GM21619 (cell line): Measurements from ENCODE around the gene ALPI.
"Not testable (repeated sequence)": the region's sequence is repeated elsewhere in the genome, so short reads cannot be mapped to it uniquely, and the experiment has no call there.

Source experiments
- ATAC-seq: cut with Tn5 transposase; IDR thresholded peaks from one replicate; pipeline ENCODE4 v1.9.1; 2021; ENCODE audit not compliant: unreplicated experiment

Gene ALPI

GRCh38 chr2:232420463-232421188 is 35.3 kb upstream of the ALPI start:
- no peak for ATAC-seq

- no peak for ATAC-seq
Measured at GRCh38 chr2:232421189-232421785, 34.7 kb upstream of the ALPI start.

DNA sequence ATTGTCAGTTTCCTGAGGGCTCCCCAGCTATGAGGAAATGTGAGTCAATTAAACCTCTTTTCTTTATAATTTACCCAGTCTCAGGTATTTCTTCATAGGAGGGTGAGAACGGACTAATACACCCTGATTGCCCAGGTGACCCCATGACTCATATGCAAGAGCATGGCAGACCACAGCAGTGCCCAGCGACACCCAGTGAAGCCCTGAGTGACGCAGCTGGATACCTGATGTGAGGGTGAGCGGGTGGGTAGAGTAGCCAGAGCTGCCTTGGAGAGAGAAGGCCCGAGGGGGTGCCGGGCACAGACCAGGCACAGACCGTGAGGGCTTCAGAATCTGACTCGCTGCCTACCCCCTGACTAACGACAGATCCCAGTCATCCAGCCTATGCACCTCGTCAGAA is 33.9 kb upstream of the ALPI start:
- no peak for ATAC-seq

GRCh38 chr2:232422996-232423395 is 33.0 kb upstream of the ALPI start:
- ATAC-seq = not testable (repeated sequence)

DNA sequence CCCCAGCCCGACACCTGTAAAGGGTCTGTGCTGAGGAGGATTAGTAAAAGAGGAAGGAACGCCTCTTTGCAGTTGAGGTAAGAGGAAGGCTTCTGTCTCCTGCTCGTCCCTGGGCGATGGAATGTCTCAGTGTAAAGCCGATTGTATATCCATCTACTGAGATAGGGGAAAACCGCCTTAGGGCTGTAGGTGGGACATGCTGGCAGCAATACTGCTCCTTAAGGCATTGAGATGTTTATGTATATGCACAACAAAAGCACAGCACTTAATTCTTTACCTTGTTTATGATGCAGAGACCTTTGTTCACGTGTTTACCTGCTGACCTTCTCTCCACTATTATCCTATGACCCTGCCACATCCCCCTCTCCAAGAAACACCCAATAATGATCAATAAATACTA is 32.5 kb upstream of the ALPI start:
- ATAC-seq = not testable (repeated sequence)

- no peak for ATAC-seq
Measured at GRCh38 chr2:232431705-232432590, 24.0 kb upstream of the ALPI start.

- ATAC-seq = no peak
Measured at GRCh38 chr2:232432598-232433184, 23.3 kb upstream of the ALPI start.

DNA sequence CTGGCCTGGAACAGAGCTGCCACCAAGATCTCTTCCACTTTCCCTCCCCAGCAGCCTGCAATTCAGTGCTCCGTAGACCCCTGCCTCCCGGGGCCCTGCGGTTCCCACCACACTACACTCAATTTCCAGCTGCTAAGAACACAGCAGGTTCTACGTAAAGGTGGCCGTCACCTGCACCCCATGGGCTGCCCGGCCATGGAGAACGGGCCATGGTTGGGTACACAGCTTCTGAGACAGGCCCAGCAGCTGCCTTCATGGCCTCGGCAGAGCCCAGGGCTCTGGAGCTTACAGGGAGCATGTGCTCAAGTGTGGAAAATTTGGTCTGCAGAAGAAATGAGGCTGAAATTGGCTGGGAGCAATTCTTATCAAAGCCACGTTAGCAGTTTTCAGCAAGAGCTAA is 22.3 kb upstream of the ALPI start:
- ATAC-seq = not testable (repeated sequence)

DNA sequence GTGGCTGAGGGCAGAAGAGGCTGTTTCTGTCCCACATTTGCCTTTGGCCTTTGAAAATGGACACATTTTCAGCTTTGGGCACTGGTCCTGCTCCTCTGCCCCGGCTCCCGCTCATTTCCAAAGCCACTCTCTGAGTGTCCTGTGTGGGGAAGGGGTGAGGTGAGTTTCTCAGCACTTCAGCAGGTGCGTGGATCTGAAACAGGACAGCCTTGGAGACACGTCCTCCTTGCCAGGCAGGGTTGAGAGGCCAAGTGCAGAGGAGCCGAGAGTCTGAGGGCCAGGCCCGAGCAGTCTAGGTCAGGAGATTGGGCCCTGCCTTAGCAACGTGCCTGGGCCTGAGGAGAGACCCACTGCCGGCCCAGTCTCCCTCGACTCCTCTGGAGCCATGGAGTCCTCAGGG is 21.9 kb upstream of the ALPI start:
- no peak for ATAC-seq

- ATAC-seq = no peak
Measured at GRCh38 chr2:232434563-232435374, 21.2 kb upstream of the ALPI start.

DNA sequence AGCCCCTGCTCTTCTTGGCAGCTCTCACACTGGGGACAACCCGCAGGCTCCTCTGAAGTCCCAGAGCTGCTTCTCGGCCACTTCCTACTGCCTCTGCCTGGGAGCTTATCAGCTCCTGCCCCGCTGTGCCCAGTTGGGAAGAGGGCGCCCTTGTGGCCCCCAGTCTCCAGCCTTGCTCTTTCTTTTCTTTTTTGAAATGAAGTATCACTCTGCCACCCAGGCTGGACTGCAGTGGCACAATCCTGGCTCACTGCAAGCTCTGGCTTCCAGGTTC is 20.6 kb upstream of the ALPI start:
- ATAC-seq = no peak

- ATAC-seq = no peak
Measured at GRCh38 chr2:232435805-232436204, 20.1 kb upstream of the ALPI start.

DNA sequence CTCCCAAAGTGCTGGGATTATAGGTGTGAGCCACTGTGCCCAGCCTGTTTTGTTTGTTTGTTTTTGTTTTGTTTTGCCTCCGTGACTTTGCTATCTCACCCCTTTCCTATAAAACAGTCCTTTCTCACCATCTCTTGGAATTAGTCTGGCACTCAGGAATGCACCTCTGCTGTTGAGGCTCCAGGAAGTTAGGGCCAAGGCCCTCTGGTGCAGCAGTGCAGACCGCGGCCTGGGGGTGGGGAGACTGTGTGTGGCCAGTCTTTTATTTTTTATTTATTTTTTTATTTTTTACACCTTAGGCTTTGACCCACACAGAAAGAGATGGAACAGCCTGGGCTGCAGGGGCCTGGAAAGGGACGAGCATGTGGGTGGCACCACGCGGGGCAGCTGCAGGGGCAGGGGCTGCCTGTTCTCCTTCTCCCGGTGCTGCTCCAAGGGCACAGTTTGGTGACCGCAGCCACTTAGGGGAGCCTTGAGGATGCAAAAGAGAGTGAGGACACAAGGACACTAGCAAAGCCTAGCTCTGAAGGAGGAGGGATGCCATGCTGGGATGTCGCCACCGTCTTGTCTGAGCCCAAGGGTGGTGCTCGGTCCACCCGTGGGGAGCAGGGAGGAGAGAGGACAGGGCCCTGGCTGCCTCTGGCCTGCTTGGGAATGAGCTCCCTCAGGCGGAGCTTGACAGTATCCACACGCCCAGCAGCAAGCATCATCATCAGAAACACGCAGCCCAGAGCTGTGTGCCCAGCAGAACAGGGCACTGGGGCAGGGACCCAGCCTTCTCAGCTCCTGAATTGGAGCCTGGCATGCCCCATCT is 19.4 kb upstream of the ALPI start:
- no peak for ATAC-seq

DNA sequence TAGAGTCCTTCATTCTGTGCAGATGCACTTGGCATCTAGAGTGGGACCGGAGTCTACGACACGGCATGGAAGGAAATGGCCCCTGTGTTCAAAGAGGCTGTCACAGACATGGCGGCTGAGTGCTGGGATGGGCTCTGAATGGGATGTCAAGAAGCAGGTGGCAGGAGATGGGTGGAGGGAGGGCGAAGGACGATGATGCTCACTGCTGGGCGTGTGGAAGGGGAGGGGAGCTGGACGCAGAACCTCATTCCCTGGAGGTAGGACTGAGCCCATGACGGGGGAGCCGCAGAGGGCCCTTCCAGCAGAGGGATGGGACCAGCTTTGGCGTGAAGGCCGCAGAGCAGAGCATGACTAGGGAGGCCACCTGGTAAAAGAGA is 18.8 kb upstream of the ALPI start:
- no peak for ATAC-seq

- ATAC-seq = no peak
Measured at GRCh38 chr2:232438091-232438490, 17.9 kb upstream of the ALPI start.

DNA sequence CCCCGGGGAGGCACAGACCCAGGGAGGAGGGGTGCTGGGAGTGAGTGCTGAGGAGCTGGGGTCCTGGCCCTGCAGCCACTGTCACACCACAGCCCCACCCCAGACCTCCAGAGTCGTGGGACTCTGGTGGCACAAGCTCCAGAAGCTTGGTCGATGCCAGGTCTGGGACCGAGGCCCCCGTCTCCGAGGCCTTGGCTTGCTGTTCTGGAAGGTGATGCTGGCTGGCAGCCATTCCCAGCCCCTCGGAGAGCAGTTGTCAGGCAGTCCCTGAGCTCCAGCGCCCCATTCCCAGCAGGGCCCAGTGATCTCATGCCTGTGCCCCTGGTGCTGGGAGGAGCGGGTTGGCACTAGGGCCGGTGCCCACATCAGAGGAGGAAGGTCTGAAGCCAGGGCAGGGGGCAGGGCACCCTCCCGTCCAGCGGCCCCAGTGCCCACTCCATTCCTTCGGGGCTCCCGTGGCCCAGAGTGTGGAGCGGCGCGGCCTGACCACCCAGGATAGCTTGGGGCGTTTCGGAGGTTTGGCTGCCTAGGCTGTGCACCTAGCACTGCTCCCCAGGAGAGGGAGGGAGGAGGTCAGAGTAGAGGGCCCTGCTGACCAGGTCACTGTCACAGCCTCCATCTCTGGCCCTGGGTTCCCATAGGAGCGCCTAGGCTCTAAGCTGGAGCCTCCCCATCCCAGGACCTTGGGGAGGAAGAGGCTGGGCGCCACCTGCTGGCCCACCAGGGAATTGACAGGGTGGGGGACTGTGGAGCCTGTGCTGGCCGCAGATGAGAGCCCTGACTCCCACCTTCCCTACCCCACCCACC is 16.8 kb upstream of the ALPI start:
- ATAC-seq = no peak

DNA sequence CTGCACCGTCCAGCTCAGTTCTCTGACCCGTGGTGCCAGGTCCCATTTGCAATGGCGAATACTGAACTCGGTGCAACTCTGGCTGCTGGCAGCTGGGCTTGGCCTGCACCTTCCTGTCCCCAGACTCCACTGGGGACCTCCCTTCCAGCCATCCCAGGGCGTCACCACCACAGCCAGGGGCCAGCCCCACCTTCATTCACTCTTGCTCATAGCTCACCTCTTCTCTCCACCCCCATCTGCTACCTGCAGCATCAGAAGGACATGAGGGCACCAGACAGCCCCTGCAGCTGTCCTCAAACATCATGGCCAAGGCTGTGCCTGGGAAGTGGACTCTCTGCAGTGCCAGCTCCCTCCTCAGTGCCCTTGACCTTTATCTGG is 16.2 kb upstream of the ALPI start:
- no peak for ATAC-seq

- ATAC-seq = peak; percentile 84
Measured at GRCh38 chr2:232440220-232441018, 15.5 kb upstream of the ALPI start.
